Measurements from ENCODE around the gene SKIC2. TPM values are rescaled to one million over a fixed set of nuclear protein-coding genes. Genes with fewer than 3 reads are reported as not detected.

The SKIC2 gene
- 19.8 to 25.9 TPM (median 24.7 TPM) in 5 replicates for total RNA-seq (2022; extraction: Qiagen RNA extraction; ENCODE audit: low read depth)

GRCh38 chr6:31958741-31959739 lies at the start of gene SKIC2, which contains the start of gene NELFE:
Gene SKIC2 (plus strand): TSS chr6:31959175. CDS start chr6:31959193, 18 bp downstream.
Gene NELFE (minus strand): TSS chr6:31958971. CDS start chr6:31958446, 525 bp downstream.

GRCh38 chr6:31927242-31927862 lies 31.6 kb upstream of the SKIC2 start, which contains the start of gene C2:
Gene C2 (plus strand): TSS chr6:31927717. CDS start chr6:31927753, 36 bp downstream.

GRCh38 chr6:31945507-31946369 lies 13.2 kb upstream of the SKIC2 start, which contains the start of gene CFB:
Gene CFB (plus strand): TSS chr6:31946095. CDS start chr6:31946222, 127 bp downstream.

GRCh38 chr6:31971993-31972708 lies 13.2 kb downstream of the SKIC2 start, which contains the start of gene DXO:
Gene DXO (minus strand): TSS chr6:31972138. CDS start chr6:31971675, 463 bp downstream.

GRCh38 chr6:31981744-31982143 lies 22.8 kb downstream of the SKIC2 start, which contains the start of gene C4A:
Gene C4A (plus strand): TSS chr6:31982057. CDS start chr6:31982108, 51 bp downstream.

GRCh38 chr6:32014547-32014946 lies 55.6 kb downstream of the SKIC2 start, which contains the start of gene C4B:
Gene C4B (plus strand): TSS chr6:32014795. CDS start chr6:32014846, 51 bp downstream.

Other genes with a start within 250 kb of the SKIC2 start
- gene LY6G6D, start 243.8 kb upstream of the SKIC2 start, total RNA-seq (2022; extraction: Qiagen RNA extraction; ENCODE audit: low read depth), result not detected in 5 replicates
- 0.20 TPM in 1 of 5 replicates, not detected in the others for gene LY6G6C, start 237.4 kb upstream of the SKIC2 start, total RNA-seq (2022; extraction: Qiagen RNA extraction; ENCODE audit: low read depth)
- not detected in 5 replicates for gene MPIG6B, start 235.8 kb upstream of the SKIC2 start, total RNA-seq (2022; extraction: Qiagen RNA extraction; ENCODE audit: low read depth)
- 26.5 to 32.4 TPM (median 29.4 TPM) in 5 replicates for gene DDAH2, start 229.9 kb upstream of the SKIC2 start, total RNA-seq (2022; extraction: Qiagen RNA extraction; ENCODE audit: low read depth)
- 476 to 542 TPM (median 495 TPM) in 5 replicates for gene CLIC1, start 222.6 kb upstream of the SKIC2 start, total RNA-seq (2022; extraction: Qiagen RNA extraction; ENCODE audit: low read depth)
- gene MSH5, start 219.2 kb upstream of the SKIC2 start, total RNA-seq (2022; extraction: Qiagen RNA extraction; ENCODE audit: low read depth), result 10.2 to 14.3 TPM (median 13.0 TPM) in 5 replicates
- gene SAPCD1, start 196.5 kb upstream of the SKIC2 start, total RNA-seq (2022; extraction: Qiagen RNA extraction; ENCODE audit: low read depth), result 2.0 to 4.2 TPM (median 3.7 TPM) in 5 replicates
- gene VWA7, start 181.8 kb upstream of the SKIC2 start, total RNA-seq (2022; extraction: Qiagen RNA extraction; ENCODE audit: low read depth), result 1.2 to 2.0 TPM (median 1.7 TPM) in 5 replicates
- gene VARS1, start 163.4 kb upstream of the SKIC2 start, total RNA-seq (2022; extraction: Qiagen RNA extraction; ENCODE audit: low read depth), result 50.9 to 59.8 TPM (median 55.8 TPM) in 5 replicates
- 54.4 to 77.8 TPM (median 60.7 TPM) in 5 replicates for gene LSM2, start 152.2 kb upstream of the SKIC2 start, total RNA-seq (2022; extraction: Qiagen RNA extraction; ENCODE audit: low read depth)
- 1.2 to 1.5 TPM (median 1.2 TPM) in 5 replicates for gene HSPA1L, start 143.9 kb upstream of the SKIC2 start, total RNA-seq (2022; extraction: Qiagen RNA extraction; ENCODE audit: low read depth)
- 157 to 340 TPM (median 232 TPM) in 5 replicates for gene HSPA1A, start 143.6 kb upstream of the SKIC2 start, total RNA-seq (2022; extraction: Qiagen RNA extraction; ENCODE audit: low read depth)
- 120 to 260 TPM (median 177 TPM) in 5 replicates for gene HSPA1B, start 131.4 kb upstream of the SKIC2 start, total RNA-seq (2022; extraction: Qiagen RNA extraction; ENCODE audit: low read depth)
- gene NEU1, start 96.4 kb upstream of the SKIC2 start, total RNA-seq (2022; extraction: Qiagen RNA extraction; ENCODE audit: low read depth), result 21.7 to 35.4 TPM (median 28.7 TPM) in 5 replicates
- gene SLC44A4, start 80.2 kb upstream of the SKIC2 start, total RNA-seq (2022; extraction: Qiagen RNA extraction; ENCODE audit: low read depth), result 0.07 to 0.30 TPM in 2 of 5 replicates, not detected in the others
- 22.5 to 32.0 TPM (median 30.5 TPM) in 5 replicates for gene EHMT2, start 61.5 kb upstream of the SKIC2 start, total RNA-seq (2022; extraction: Qiagen RNA extraction; ENCODE audit: low read depth)
- gene ZBTB12, start 57.1 kb upstream of the SKIC2 start, total RNA-seq (2022; extraction: Qiagen RNA extraction; ENCODE audit: low read depth), result 3.1 to 4.9 TPM (median 4.2 TPM) in 5 replicates
- gene C2, start 31.5 kb upstream of the SKIC2 start, total RNA-seq (2022; extraction: Qiagen RNA extraction; ENCODE audit: low read depth), result 0.15 to 0.45 TPM (median 0.35 TPM) in 5 replicates
- 2.0 to 3.3 TPM (median 2.9 TPM) in 5 replicates for gene CFB, start 13.1 kb upstream of the SKIC2 start, total RNA-seq (2022; extraction: Qiagen RNA extraction; ENCODE audit: low read depth)
- gene NELFE, start 204 bp upstream of the SKIC2 start, total RNA-seq (2022; extraction: Qiagen RNA extraction; ENCODE audit: low read depth), result 75.3 to 97.3 TPM (median 88.3 TPM) in 5 replicates
- gene DXO, start 13.0 kb downstream of the SKIC2 start, total RNA-seq (2022; extraction: Qiagen RNA extraction; ENCODE audit: low read depth), result 11.0 to 14.3 TPM (median 11.9 TPM) in 5 replicates
- 0.50 to 1.7 TPM (median 0.99 TPM) in 5 replicates for gene C4A, start 22.9 kb downstream of the SKIC2 start, total RNA-seq (2022; extraction: Qiagen RNA extraction; ENCODE audit: low read depth)
- 0.34 to 1.5 TPM (median 0.57 TPM) in 5 replicates for gene C4B, start 55.6 kb downstream of the SKIC2 start, total RNA-seq (2022; extraction: Qiagen RNA extraction; ENCODE audit: low read depth)
- gene CYP21A2, start 79.2 kb downstream of the SKIC2 start, total RNA-seq (2022; extraction: Qiagen RNA extraction; ENCODE audit: low read depth), result not detected in 5 replicates
- gene TNXB, start 150.2 kb downstream of the SKIC2 start, total RNA-seq (2022; extraction: Qiagen RNA extraction; ENCODE audit: low read depth), result 0.54 to 0.95 TPM (median 0.63 TPM) in 5 replicates
- 24.9 to 35.5 TPM (median 34.2 TPM) in 5 replicates for gene ATF6B, start 169.1 kb downstream of the SKIC2 start, total RNA-seq (2022; extraction: Qiagen RNA extraction; ENCODE audit: low read depth)
- 7.4 to 7.9 TPM (median 7.7 TPM) in 5 replicates for gene FKBPL, start 171.1 kb downstream of the SKIC2 start, total RNA-seq (2022; extraction: Qiagen RNA extraction; ENCODE audit: low read depth)
- gene PRRT1, start 192.8 kb downstream of the SKIC2 start, total RNA-seq (2022; extraction: Qiagen RNA extraction; ENCODE audit: low read depth), result 0.59 to 0.97 TPM (median 0.74 TPM) in 5 replicates
- 7.0 to 9.9 TPM (median 8.1 TPM) in 5 replicates for gene PPT2, start 195.0 kb downstream of the SKIC2 start, total RNA-seq (2022; extraction: Qiagen RNA extraction; ENCODE audit: low read depth)
- gene EGFL8, start 205.4 kb downstream of the SKIC2 start, total RNA-seq (2022; extraction: Qiagen RNA extraction; ENCODE audit: low read depth), result 0.95 to 2.5 TPM (median 2.2 TPM) in 5 replicates
- gene AGPAT1, start 216.9 kb downstream of the SKIC2 start, total RNA-seq (2022; extraction: Qiagen RNA extraction; ENCODE audit: low read depth), result 31.2 to 41.0 TPM (median 38.4 TPM) in 5 replicates
- 33.1 to 49.3 TPM (median 47.7 TPM) in 5 replicates for gene RNF5, start 219.2 kb downstream of the SKIC2 start, total RNA-seq (2022; extraction: Qiagen RNA extraction; ENCODE audit: low read depth)
- gene AGER, start 225.1 kb downstream of the SKIC2 start, total RNA-seq (2022; extraction: Qiagen RNA extraction; ENCODE audit: low read depth), result 1.4 to 1.9 TPM (median 1.7 TPM) in 5 replicates
- 13.3 to 19.7 TPM (median 17.1 TPM) in 5 replicates for gene PBX2, start 231.0 kb downstream of the SKIC2 start, total RNA-seq (2022; extraction: Qiagen RNA extraction; ENCODE audit: low read depth)
- gene GPSM3, start 233.5 kb downstream of the SKIC2 start, total RNA-seq (2022; extraction: Qiagen RNA extraction; ENCODE audit: low read depth), result 0.26 to 0.58 TPM (median 0.38 TPM) in 5 replicates